Esophagus muscularis mucosa (tissue), 3 donors: ENCODE data around the gene KSR1.

Experiments
- POLR2A ChIP-seq: fragments of 450-650 bp; IDR thresholded peaks from one replicate; pipeline ENCODE4 v1.6.1; 2017; ENCODE audit warnings: antibody characterized with exemption, moderate library complexity, mild to moderate bottlenecking, low read depth
- POLR2AphosphoS5 ChIP-seq, 2 donors: sonication (generic); formaldehyde crosslinking; IDR thresholded peaks; one replicate each; pipeline ENCODE4 v1.6.1; 2017; ENCODE audit warnings: antibody characterized with exemption in 2 of 2
- TF ChIP-seq, protein P1 (sequence below), 3 experiments: fragments of 200-600 bp in 2 of 3; fragments of 450-650 bp in 1 of 3; sonication (generic) in 2 of 3; IDR thresholded peaks; one replicate each; pipeline ENCODE4 v1.5.1; 2017 to 2019; ENCODE audit warnings: antibody characterized with exemption in 3 of 3, mild to moderate bottlenecking in 2 of 3, moderate library complexity in 1 of 3

DNA sequence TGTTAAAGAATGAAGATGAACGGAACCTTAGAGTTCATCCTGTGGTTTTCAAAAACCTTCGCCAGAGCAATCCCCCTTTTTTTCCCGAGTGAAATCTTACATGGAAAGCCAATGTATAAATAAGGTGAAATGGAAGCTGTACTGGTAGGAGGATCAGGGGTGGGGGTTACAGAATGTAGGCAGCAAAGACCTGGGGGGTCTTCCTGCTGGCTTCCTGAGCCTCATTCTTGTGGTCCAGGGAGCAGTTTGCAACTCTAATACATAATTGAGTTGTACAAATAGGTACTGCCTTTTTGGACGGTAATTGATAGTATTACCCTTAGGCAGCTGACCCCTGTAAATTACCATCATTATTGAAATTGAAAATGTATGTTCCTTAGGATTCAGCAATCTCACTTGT lies 34.1 kb downstream of the KSR1 start:
- TF ChIP-seq, protein P1, sequence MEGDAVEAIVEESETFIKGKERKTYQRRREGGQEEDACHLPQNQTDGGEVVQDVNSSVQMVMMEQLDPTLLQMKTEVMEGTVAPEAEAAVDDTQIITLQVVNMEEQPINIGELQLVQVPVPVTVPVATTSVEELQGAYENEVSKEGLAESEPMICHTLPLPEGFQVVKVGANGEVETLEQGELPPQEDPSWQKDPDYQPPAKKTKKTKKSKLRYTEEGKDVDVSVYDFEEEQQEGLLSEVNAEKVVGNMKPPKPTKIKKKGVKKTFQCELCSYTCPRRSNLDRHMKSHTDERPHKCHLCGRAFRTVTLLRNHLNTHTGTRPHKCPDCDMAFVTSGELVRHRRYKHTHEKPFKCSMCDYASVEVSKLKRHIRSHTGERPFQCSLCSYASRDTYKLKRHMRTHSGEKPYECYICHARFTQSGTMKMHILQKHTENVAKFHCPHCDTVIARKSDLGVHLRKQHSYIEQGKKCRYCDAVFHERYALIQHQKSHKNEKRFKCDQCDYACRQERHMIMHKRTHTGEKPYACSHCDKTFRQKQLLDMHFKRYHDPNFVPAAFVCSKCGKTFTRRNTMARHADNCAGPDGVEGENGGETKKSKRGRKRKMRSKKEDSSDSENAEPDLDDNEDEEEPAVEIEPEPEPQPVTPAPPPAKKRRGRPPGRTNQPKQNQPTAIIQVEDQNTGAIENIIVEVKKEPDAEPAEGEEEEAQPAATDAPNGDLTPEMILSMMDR (IDR thresholded peaks at IDR 0.05), result no peak
- TF ChIP-seq POLR2A, result no peak
- TF ChIP-seq POLR2AphosphoS5 (IDR thresholded peaks at IDR 0.05), result no peak
